Cerebellar nuclear complex (tissue), 1 donor: ENCODE data around the gene PPP1R14B.

ENCODE experiments used
- DNase-seq, 2 experiments: peaks; one replicate each; lab custom pipeline; 2025; lab: John Stamatoyannopoulos, UW

Gene PPP1R14B

GRCh38 chr11:64245797-64246620, 734 bp downstream of the PPP1R14B start:
- no peak for DNase-seq

GRCh38 chr11:64245401-64245796, 1.3 kb downstream of the PPP1R14B start:
- no peak for DNase-seq

GRCh38 chr11:64244966-64245365, 1.8 kb downstream of the PPP1R14B start:
- no peak for DNase-seq

- no peak for DNase-seq
Measured at GRCh38 chr11:64244107-64244506, 2.6 kb downstream of the PPP1R14B start.

GRCh38 chr11:64243236-64243854, 3.4 kb downstream of the PPP1R14B start:
- no peak for DNase-seq

GRCh38 chr11:64241491-64242374, 5.0 kb downstream of the PPP1R14B start:
- no peak for DNase-seq

- peak; percentile 98 to 99 for DNase-seq
Measured at GRCh38 chr11:64241241-64241490, 5.6 kb downstream of the PPP1R14B start.

- peak; percentile 87 to 92 for DNase-seq
Measured at GRCh38 chr11:64240435-64241240, 6.1 kb downstream of the PPP1R14B start, which contains the start of gene FKBP2. TSS of gene FKBP2 (plus strand) at chr11:64241095. CDS start at chr11:64242388, 1,293 bp downstream.

- DNase-seq: no peak
Measured at GRCh38 chr11:64239662-64240434, 6.9 kb downstream of the PPP1R14B start.

- no peak for DNase-seq
Measured at GRCh38 chr11:64238999-64239398, 7.7 kb downstream of the PPP1R14B start.

GRCh38 chr11:64238076-64238475, 8.7 kb downstream of the PPP1R14B start:
- no peak for DNase-seq

GRCh38 chr11:64237484-64237951, 9.2 kb downstream of the PPP1R14B start:
- DNase-seq: no peak

- DNase-seq: no peak
Measured at GRCh38 chr11:64235437-64236161, 11.1 kb downstream of the PPP1R14B start.

- DNase-seq: no peak
Measured at GRCh38 chr11:64234647-64235379, 11.9 kb downstream of the PPP1R14B start.

- no peak for DNase-seq
Measured at GRCh38 chr11:64233913-64234586, 12.7 kb downstream of the PPP1R14B start, which contains the start of gene VEGFB. TSS of gene VEGFB (plus strand) at chr11:64234584. CDS start at chr11:64234834, 250 bp downstream.

- no peak for DNase-seq
Measured at GRCh38 chr11:64232967-64233315, 13.8 kb downstream of the PPP1R14B start.

- no peak for DNase-seq
Measured at GRCh38 chr11:64232182-64232966, 14.4 kb downstream of the PPP1R14B start.

GRCh38 chr11:64231546-64231945, 15.2 kb downstream of the PPP1R14B start:
- no peak for DNase-seq
